Right lobe of liver (tissue), 4 donors: ENCODE data around the gene GVQW3.

Experiments used
- POLR2A ChIP-seq: fragments of 450-650 bp; IDR thresholded peaks from one replicate; pipeline ENCODE4 v1.6.1; 2017; ENCODE audit warnings: antibody characterized with exemption, mild to moderate bottlenecking
- TF ChIP-seq, protein P1 (sequence below), 4 donors: fragments of 200-600 bp in 3 of 4; fragments of 450-650 bp in 1 of 4; IDR thresholded peaks; one replicate each; pipeline versions ENCODE4 v1.5.1 to v1.8.0; 2016 to 2022; ENCODE audit warnings: antibody characterized with exemption in 4 of 4, mild to moderate bottlenecking in 2 of 4
- donor health status: DM: no; HTN: no; CAD: no.
- donor health status: DM: no; HTN: no; CAD: no.
- donor health status: DM: no; HTN: yes; CAD: no.

DNA sequence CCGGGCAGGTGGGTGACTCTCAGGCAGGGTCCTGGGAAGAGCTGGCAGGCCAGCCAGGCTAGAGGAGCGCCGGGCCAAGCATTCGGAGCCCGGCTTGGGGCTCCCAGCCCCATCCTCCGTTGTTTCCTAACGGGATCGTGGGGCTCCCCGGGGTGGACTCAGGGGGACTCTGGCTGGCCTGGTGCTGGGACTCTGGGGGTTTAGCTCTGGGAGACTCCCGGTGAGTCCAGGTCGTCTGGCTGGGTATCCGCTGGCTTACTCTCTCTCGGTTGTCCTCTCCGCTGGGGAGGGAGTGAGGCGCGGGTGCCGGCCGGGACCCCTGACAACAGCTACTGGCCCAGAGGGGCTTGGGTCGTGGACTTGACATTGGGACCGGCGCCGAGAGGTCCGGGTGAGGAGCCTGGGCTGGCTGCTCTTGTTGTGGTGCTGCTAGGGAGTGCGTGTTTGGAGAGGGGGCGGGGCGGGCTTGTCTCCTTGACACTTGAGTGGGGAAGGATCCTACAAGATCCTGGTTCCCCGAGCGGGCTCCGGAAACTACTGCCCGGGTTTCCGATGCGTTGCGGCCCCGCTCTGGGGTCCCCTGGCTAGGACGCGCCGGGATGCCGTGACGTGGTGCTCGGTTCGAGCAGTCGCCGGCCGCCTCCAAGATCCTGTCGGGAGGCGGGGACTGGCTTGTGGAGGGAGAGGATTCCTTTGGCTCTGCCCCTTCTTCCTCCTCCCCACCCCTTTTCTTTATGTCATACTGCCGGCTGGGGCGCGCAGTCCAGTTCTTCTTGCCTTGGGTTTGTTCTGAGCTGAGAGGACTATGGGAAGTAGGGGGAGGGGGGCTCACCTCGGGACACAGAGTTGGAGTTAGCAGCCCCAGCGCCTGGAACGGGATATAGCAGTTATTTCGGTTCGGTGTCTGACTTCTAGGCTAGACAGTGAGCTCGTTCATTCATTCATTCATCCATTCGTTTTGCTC is 64.3 kb downstream of the GVQW3 start:
- TF ChIP-seq, protein P1, sequence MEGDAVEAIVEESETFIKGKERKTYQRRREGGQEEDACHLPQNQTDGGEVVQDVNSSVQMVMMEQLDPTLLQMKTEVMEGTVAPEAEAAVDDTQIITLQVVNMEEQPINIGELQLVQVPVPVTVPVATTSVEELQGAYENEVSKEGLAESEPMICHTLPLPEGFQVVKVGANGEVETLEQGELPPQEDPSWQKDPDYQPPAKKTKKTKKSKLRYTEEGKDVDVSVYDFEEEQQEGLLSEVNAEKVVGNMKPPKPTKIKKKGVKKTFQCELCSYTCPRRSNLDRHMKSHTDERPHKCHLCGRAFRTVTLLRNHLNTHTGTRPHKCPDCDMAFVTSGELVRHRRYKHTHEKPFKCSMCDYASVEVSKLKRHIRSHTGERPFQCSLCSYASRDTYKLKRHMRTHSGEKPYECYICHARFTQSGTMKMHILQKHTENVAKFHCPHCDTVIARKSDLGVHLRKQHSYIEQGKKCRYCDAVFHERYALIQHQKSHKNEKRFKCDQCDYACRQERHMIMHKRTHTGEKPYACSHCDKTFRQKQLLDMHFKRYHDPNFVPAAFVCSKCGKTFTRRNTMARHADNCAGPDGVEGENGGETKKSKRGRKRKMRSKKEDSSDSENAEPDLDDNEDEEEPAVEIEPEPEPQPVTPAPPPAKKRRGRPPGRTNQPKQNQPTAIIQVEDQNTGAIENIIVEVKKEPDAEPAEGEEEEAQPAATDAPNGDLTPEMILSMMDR (IDR thresholded peaks at IDR 0.05): no peak
- TF ChIP-seq POLR2A: peak; percentile 10
